Measurements from ENCODE around the gene POMGNT2. TPM values are rescaled to one million over a fixed set of nuclear protein-coding genes. Genes with fewer than 3 reads are reported as not detected.

POMGNT2 gene
- polyA plus RNA-seq = 6.0 to 9.8 TPM (median 9.3 TPM) in 3 replicates
- 0.97 TPM for polyA plus RNA-seq (2011; ENCODE audit: low read depth)
- polyA plus RNA-seq (2011; cell fraction: cytosol; rRNA removed) = 6.6 and 9.0 TPM in 2 replicates
- 7.3 and 10.5 TPM in 2 replicates for polyA plus RNA-seq (2011; cell fraction: nucleus; rRNA removed)
- polyA plus RNA-seq (2012; ENCODE audit: low replicate concordance) = 6.2 and 7.6 TPM in 2 replicates
- polyA minus RNA-seq = 7.0 to 15.1 TPM (median 9.8 TPM) in 3 replicates
- 6.1 TPM for polyA minus RNA-seq (2011; cell fraction: cytosol; rRNA and poly(A)+ RNA removed)
- 5.5 and 6.2 TPM in 2 replicates for polyA minus RNA-seq (2011; cell fraction: nucleus; rRNA and poly(A)+ RNA removed)

DNA sequence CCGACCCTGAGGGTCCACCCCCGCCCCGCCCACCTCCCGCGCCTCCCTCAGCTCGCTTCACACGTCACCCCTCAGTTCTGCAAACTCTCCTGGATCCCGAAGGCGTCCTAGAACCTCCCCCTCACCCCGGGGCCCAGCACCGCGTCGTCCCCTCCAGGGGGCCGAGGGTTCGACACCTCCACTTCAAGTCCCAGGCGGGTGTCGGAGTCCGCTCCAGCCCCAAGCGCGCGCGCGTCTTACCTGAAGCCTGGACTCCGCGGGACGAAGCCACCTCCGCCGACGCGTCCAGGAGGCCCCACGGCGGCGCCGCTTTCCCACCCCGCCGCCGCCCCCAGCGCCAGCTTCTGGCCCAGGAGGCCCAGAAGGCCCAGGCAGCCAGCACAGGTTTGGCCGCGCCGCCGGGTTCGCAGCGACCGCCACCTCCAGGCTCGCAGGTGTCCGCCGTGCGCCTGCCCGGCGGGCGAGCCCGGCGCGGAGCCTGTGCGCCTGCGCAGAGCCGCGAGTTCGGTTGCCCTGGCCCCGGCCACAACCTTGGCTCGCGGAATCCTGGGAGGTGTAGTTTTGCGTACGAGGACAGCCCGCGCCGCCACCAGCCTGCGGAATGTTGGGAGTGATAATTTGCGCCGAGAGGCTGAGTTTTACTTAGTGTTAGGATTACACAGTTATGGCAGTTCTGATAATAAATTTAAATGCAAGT lies at the start of gene POMGNT2:
TSS of gene POMGNT2 (minus strand) at position 484 of the 697 bp plus-strand sequence. CDS start 24,648 bp downstream, outside the sequence.
- Histone ChIP-seq H4K20me1 (ENCODE audit: control insufficient read depth, extremely low read depth, insufficient read depth, low read length) (no peaks in the 10 kb centered on the region), H3K4me1 (ENCODE audit: control insufficient read depth, extremely low read depth, insufficient read depth, low read length) (peaks cover 7% of the 10 kb centered on the region), H3K9me1 (ENCODE audit: control insufficient read depth, extremely low read depth, insufficient read depth, low read length) (no peaks in the 10 kb centered on the region), H3K4me2 (ENCODE audit: control insufficient read depth, extremely low read depth, insufficient read depth, low read depth, low read length) (peak within 1 kb of the TSS; percentile 89), H3K27ac (ENCODE audit: control insufficient read depth, insufficient read depth, low read length) (no peak within 1 kb of the TSS), H3K9ac (ENCODE audit: control insufficient read depth, extremely low read depth, insufficient read depth, low read length) (peak within 1 kb of the TSS; percentile 68), H2AFZ (ENCODE audit: control insufficient read depth, low read length) (peak within 1 kb of the TSS; percentile 87), H3K79me2 (ENCODE audit: control insufficient read depth, insufficient read depth, low read length) (no peaks in the 10 kb centered on the region), H3K36me3 (ENCODE audit: control insufficient read depth in 2 of 2, extremely low read depth in 1 of 2, insufficient read depth in 2 of 2, low read length in 2 of 2) (no peaks in the 10 kb centered on the region), H3K9me3 (ENCODE audit: control insufficient read depth, low read depth, low read length) (no peaks in the 10 kb centered on the region), H3K27me3 (ENCODE audit: control insufficient read depth, extremely low read depth, insufficient read depth, low read length) (no peaks in the 10 kb centered on the region), H3K4me3 (ENCODE audit: control insufficient read depth in 2 of 3, extremely low read depth in 1 of 3, insufficient read depth in 2 of 3, low read depth in 1 of 3, low read length in 3 of 3) (peak within 1 kb of the TSS; percentile 63 to 81 (median 73))
- FAIRE-seq = peak; percentile 43
- DNase-seq (ENCODE audit: low read depth, low spot score) = peak; percentile 35
- no peak for TF ChIP-seq EZH2 (IDR thresholded peaks at IDR 0.05; ENCODE audit: low read length)
- TF ChIP-seq, protein P1, sequence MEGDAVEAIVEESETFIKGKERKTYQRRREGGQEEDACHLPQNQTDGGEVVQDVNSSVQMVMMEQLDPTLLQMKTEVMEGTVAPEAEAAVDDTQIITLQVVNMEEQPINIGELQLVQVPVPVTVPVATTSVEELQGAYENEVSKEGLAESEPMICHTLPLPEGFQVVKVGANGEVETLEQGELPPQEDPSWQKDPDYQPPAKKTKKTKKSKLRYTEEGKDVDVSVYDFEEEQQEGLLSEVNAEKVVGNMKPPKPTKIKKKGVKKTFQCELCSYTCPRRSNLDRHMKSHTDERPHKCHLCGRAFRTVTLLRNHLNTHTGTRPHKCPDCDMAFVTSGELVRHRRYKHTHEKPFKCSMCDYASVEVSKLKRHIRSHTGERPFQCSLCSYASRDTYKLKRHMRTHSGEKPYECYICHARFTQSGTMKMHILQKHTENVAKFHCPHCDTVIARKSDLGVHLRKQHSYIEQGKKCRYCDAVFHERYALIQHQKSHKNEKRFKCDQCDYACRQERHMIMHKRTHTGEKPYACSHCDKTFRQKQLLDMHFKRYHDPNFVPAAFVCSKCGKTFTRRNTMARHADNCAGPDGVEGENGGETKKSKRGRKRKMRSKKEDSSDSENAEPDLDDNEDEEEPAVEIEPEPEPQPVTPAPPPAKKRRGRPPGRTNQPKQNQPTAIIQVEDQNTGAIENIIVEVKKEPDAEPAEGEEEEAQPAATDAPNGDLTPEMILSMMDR (optimal IDR thresholded peaks at IDR 0.05 in 1 of 3, IDR thresholded peaks at IDR 0.05 in 1 of 3, conservative IDR thresholded peaks at IDR 0.05 in 1 of 3; ENCODE audit: extremely low read depth in 1 of 3, insufficient read depth in 2 of 3, low read length in 3 of 3) = no peak
- dilution Hi-C loops (cut with MboI; ENCODE audit: extremely low pct_ligation_motif_present, low sequenced_read_pairs) = no loop called here

DNA sequence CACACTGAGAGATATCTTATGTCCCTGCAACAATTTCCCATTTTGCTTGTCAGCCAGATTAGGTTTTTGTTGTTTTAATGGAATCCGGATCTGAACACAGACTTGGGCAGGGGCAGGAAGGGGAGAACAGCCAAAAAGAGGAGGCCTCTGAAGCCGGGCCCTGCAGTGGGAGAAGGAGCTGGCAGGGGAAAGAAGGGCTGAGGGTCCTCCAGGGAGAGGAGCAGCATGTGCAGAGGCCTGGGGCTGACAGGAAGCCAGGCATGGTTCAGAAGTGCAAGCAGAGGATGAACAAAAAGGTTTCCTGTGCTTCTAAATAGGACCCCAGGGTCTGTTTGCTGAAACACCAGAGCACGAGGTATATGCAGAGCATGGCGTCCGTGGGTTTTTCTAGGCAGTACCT lies 49.1 kb upstream of the POMGNT2 start:
- FAIRE-seq (no peak), DNase-seq (ENCODE audit: low read depth, low spot score) (no peak)
- Histone ChIP-seq H3K79me2 (ENCODE audit: control insufficient read depth, insufficient read depth, low read length) (no peaks in the 10 kb centered on the region), H3K36me3 (ENCODE audit: control insufficient read depth in 2 of 2, extremely low read depth in 1 of 2, insufficient read depth in 2 of 2, low read length in 2 of 2) (no peaks in the 10 kb centered on the region), H3K4me3 (ENCODE audit: control insufficient read depth in 2 of 3, extremely low read depth in 1 of 3, insufficient read depth in 2 of 3, low read depth in 1 of 3, low read length in 3 of 3) (no peak overlapping the region), H3K27me3 (ENCODE audit: control insufficient read depth, extremely low read depth, insufficient read depth, low read length) (peaks cover 42% of the 10 kb centered on the region), H3K9ac (ENCODE audit: control insufficient read depth, extremely low read depth, insufficient read depth, low read length) (no peak overlapping the region), H3K4me2 (ENCODE audit: control insufficient read depth, extremely low read depth, insufficient read depth, low read depth, low read length) (no peak overlapping the region), H4K20me1 (ENCODE audit: control insufficient read depth, extremely low read depth, insufficient read depth, low read length) (no peaks in the 10 kb centered on the region), H2AFZ (ENCODE audit: control insufficient read depth, low read length) (no peak overlapping the region), H3K9me3 (ENCODE audit: control insufficient read depth, low read depth, low read length) (no peaks in the 10 kb centered on the region), H3K4me1 (ENCODE audit: control insufficient read depth, extremely low read depth, insufficient read depth, low read length) (peaks cover 3% of the 10 kb centered on the region), H3K9me1 (ENCODE audit: control insufficient read depth, extremely low read depth, insufficient read depth, low read length) (no peaks in the 10 kb centered on the region), H3K27ac (ENCODE audit: control insufficient read depth, insufficient read depth, low read length) (no peak overlapping the region)
- TF ChIP-seq, protein P1 (optimal IDR thresholded peaks at IDR 0.05 in 1 of 3, IDR thresholded peaks at IDR 0.05 in 1 of 3, conservative IDR thresholded peaks at IDR 0.05 in 1 of 3; ENCODE audit: extremely low read depth in 1 of 3, insufficient read depth in 2 of 3, low read length in 3 of 3) = no peak
- no peak for TF ChIP-seq EZH2 (IDR thresholded peaks at IDR 0.05; ENCODE audit: low read length)
- dilution Hi-C loops (cut with MboI; ENCODE audit: extremely low pct_ligation_motif_present, low sequenced_read_pairs) = no loop called here
